Suprapubic skin (tissue), 4 donors: ENCODE data around the gene MEI1.

Experiments used
- CTCF ChIP-seq, 2 donors: fragments of 200-600 bp in 1 of 2; fragments of 450-650 bp in 1 of 2; sonication (generic) in 1 of 2; IDR thresholded peaks; one replicate each; pipeline ENCODE4 v1.5.1; 2016 to 2019; ENCODE audit warnings: antibody characterized with exemption in 2 of 2, mild to moderate bottlenecking in 1 of 2, moderate library complexity in 1 of 2
- EP300 ChIP-seq: sonication (generic); formaldehyde crosslinking; IDR thresholded peaks from one replicate; pipeline ENCODE4 v1.6.1; 2017; ENCODE audit warnings: antibody characterized with exemption
- POLR2A ChIP-seq, 2 donors: fragments of 450-650 bp; IDR thresholded peaks; one replicate each; pipeline ENCODE4 v1.6.1; 2017; ENCODE audit warnings: antibody characterized with exemption in 2 of 2, mild to moderate bottlenecking in 2 of 2, moderate library complexity in 2 of 2
- POLR2AphosphoS5 ChIP-seq, 3 donors: sonication (generic); formaldehyde crosslinking; IDR thresholded peaks; one replicate each; pipeline ENCODE4 v1.6.1; 2017; ENCODE audit warnings: antibody characterized with exemption in 3 of 3

DNA sequence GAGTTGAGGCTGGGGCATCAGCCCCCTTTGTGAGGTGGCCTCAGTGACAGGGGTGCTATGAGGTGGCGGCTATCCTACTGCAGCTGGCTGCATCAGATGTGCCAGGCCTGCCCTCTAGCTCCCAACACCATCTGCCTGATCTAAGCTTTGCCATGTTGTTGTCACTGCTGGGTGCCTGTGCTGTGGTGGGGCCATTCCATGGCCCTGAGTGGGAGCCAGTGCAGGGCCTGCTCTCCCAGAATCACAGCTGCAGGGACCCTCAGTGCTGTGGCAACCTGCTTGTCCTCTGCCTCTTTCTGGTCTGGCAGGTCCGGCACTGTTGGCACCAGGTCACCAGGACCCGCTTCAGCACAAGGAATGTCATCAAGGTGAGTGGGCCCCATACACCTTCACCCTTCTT lies 8.8 kb upstream of the MEI1 start:
- no peak for TF ChIP-seq CTCF (IDR thresholded peaks at IDR 0.05)
- TF ChIP-seq POLR2A (IDR thresholded peaks at IDR 0.05), result no peak
- TF ChIP-seq POLR2AphosphoS5 (IDR thresholded peaks at IDR 0.05), result no peak
- no peak for TF ChIP-seq EP300
